Measurements from ENCODE around the gene SUCO.

GRCh38 chr1:172492421-172492820, 40.5 kb upstream of the SUCO start:
- TF ChIP-seq CTCF (IDR thresholded peaks at IDR 0.05) (no peak), POLR2A (IDR thresholded peaks at IDR 0.05) (no peak)
